HG03439 (cell line): Measurements from ENCODE around the gene MCL1.

Source experiments
- ATAC-seq: cut with Tn5 transposase; IDR thresholded peaks from one replicate; pipeline ENCODE4 v1.9.1; 2021; ENCODE audit warnings: mild to moderate bottlenecking, moderate library complexity; ENCODE audit not compliant: unreplicated experiment

The MCL1 gene

GRCh38 chr1:150558303-150558704 is 21.1 kb downstream of the MCL1 start:
- no peak for ATAC-seq

DNA sequence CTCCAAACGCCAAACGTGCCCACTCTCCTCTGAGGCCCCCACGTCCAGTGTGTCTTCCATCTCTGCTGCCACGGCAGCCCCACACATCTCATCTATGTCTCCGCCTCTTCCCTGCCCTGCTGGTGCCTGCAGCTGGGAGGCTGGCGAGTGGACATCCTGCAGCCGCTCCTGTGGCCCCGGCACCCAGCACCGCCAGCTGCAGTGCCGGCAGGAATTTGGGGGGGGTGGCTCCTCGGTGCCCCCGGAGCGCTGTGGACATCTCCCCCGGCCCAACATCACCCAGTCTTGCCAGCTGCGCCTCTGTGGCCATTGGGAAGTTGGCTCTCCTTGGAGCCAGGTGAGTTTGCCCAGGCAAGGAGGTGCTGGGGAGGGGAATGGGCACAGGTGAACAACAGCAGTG is 21.6 kb downstream of the MCL1 start:
- ATAC-seq: no peak

DNA sequence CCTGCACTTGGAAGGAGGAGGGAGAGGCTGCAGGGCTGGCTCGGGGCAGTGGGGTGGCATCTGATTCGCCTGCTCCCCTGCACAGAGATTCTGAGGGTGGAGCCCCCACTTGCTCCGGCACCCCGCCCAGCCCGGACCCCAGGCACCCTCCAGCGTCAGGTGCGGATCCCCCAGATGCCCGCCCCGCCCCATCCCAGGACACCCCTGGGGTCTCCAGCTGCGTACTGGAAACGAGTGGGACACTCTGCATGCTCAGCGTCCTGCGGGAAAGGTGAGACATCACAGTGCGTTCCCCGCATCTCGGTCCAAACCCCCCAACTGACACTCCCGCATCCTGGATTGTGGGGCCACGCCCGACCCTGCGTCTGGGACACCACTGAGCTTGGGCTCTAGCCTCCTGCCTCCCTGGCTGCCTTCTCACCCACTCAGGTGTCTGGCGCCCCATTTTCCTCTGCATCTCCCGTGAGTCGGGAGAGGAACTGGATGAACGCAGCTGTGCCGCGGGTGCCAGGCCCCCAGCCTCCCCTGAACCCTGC is 22.3 kb downstream of the MCL1 start:
- no peak for ATAC-seq

GRCh38 chr1:150555971-150556865 is 23.2 kb downstream of the MCL1 start:
- ATAC-seq: no peak

DNA sequence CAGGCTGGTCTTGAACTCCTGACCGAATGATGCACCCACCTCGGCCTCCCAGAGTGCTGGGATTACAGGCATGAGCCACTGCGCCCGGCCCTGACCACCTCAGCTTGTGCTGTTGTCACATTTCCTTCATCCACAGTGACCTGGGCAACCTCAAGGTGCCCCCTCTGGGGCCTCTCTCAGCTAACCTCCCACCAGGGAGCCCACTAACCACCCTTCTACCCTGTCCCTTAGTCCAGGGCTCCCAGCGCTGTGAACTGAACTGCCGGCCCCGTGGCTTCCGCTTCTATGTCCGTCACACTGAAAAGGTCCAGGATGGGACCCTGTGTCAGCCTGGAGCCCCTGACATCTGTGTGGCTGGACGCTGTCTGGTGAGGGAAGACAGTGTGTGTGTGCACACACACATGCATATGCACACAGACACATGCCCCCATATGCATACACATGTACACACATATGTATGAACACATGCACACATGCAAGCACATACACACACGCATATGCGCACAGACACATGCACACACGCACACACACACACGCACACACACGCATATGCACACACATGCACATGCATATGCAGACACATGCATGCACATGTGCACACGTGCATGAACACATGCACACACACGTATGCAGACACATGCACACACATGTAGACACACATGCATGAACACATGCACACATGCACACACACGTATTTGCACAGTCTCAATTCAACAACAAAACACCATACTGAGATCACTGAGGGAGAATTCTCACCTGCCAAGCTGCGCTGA is 24.0 kb downstream of the MCL1 start:
- ATAC-seq: no peak

GRCh38 chr1:150554086-150554452 is 25.3 kb downstream of the MCL1 start:
- ATAC-seq: no peak

- no peak for ATAC-seq
Measured at GRCh38 chr1:150553392-150554085, 25.9 kb downstream of the MCL1 start.

GRCh38 chr1:150552911-150553289 is 26.5 kb downstream of the MCL1 start:
- no peak for ATAC-seq

- ATAC-seq: no peak
Measured at GRCh38 chr1:150552128-150552910, 27.1 kb downstream of the MCL1 start.

DNA sequence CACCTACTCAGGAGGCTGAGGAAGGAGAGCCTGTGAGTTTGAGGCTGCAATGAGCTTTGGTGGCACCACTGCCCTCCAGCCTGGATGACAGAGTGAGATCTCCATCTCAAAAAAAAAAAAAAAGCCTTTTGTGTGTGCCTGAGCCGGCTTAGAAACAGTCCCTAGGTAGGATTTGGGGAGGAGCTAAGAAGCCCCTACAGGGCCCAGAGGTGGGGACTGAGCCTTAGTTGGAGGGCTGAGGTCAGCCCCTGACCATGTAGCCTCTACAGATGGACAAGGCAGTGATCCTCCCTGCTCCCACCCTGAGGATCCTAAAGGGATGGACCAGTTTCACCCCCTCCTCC is 27.7 kb downstream of the MCL1 start:
- no peak for ATAC-seq

- ATAC-seq: no peak
Measured at GRCh38 chr1:150551051-150551783, 28.2 kb downstream of the MCL1 start.

GRCh38 chr1:150550222-150551050 is 29.0 kb downstream of the MCL1 start:
- ATAC-seq: no peak

DNA sequence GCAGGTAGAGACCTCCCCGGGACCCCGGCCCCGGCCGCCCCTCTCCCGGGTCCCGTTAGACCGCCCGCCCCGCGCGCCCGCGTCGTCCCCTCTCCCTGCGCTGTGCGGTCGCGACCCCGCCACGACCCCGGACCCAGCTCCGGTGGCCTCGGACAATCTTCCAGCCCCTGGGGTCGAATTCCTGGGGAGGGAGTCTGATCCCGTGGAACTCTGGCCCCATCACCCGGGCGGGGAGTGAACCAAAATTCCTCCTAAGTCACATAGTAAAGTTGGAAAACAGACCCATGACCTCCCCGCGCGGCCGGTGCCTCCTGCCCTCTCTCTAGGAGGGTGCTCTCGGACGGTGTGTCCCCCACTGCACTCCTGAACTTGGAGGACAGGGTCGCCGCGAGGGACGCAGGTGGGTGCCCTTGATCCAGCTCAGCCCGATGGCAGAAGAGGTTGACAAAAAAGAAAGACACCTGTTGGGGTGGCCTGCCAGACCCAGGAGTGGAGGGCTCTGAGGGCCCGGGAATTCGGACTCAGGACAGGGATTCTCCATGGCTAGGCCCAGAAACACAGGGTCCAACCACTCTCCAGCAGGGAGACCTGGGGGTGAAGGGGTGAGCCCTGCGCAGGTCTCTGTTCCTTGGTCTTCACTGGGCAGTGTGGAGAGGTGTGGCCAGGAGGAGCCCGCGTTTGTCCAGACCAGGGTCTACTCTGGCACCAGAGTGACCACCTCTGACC is 29.8 kb downstream of the MCL1 start:
- no peak for ATAC-seq

- ATAC-seq: peak; percentile 41
Measured at GRCh38 chr1:150548632-150549495, 30.5 kb downstream of the MCL1 start, which contains the start of gene ADAMTSL4. Gene ADAMTSL4, plus strand, starts transcription at chr1:150549408. Its CDS starts 2,881 bp downstream, at chr1:150552289.

GRCh38 chr1:150548324-150548631 is 31.1 kb downstream of the MCL1 start:
- no peak for ATAC-seq

GRCh38 chr1:150546294-150546937 is 33.0 kb downstream of the MCL1 start:
- no peak for ATAC-seq

- ATAC-seq: no peak
Measured at GRCh38 chr1:150545486-150546032, 33.9 kb downstream of the MCL1 start.
